SK-N-SH treated with all-trans-retinoic acid at 6 μM for 48 hours (cell line): Measurements from ENCODE around the gene PALD1.

Source experiments
- ATAC-seq: fragments of 200-7000 bp; cut with Tn5 transposase; 3 replicates; pipeline ENCODE4 v1.9.1; 2020; ENCODE audit warnings: mild to moderate bottlenecking, moderate library complexity
- ARNTL ChIP-seq: fragments of 450-650 bp; formaldehyde crosslinking; IDR thresholded peaks from 2 replicates; pipeline ENCODE4 v1.5.0; 2020; ENCODE audit warnings: low read depth, mild to moderate bottlenecking, moderate library complexity, borderline replicate concordance
- BACH2 ChIP-seq: fragments of 250-450 bp; sonication (Bioruptor Pico); IDR thresholded peaks from 2 replicates; pipeline ENCODE4 v1.9.0; 2021; ENCODE audit warnings: mild to moderate bottlenecking, borderline replicate concordance
- CSDC2 ChIP-seq: fragments of 250-450 bp; sonication (Bioruptor Pico); IDR thresholded peaks from 2 replicates; pipeline ENCODE4 v1.5.0; 2020; ENCODE audit warnings: mild to moderate bottlenecking, moderate library complexity
- ESRRG ChIP-seq: fragments of 250-450 bp; sonication (Bioruptor Pico); IDR thresholded peaks from 2 replicates; pipeline ENCODE4 v1.6.1; 2021; ENCODE audit warnings: mild to moderate bottlenecking
- GLIS3 ChIP-seq: fragments of 250-450 bp; sonication (Bioruptor Pico); IDR thresholded peaks from 2 replicates; pipeline ENCODE4 v1.5.0; 2020; ENCODE audit warnings: mild to moderate bottlenecking, moderate library complexity
- ISL1 ChIP-seq: fragments of 250-450 bp; sonication (Bioruptor Pico); IDR thresholded peaks from 2 replicates; pipeline ENCODE4 v2.1.2; 2022; ENCODE audit warnings: mild to moderate bottlenecking, moderate library complexity
- OSR1 ChIP-seq: fragments of 250-450 bp; sonication (Bioruptor Pico); IDR thresholded peaks from 2 replicates; pipeline ENCODE4 v1.8.0; 2022; ENCODE audit warnings: moderate library complexity, mild to moderate bottlenecking, inconsistent platforms
- PATZ1 ChIP-seq: fragments of 250-450 bp; sonication (Bioruptor Pico); IDR thresholded peaks from 2 replicates; pipeline ENCODE4 v1.8.0; 2020; ENCODE audit warnings: mild to moderate bottlenecking, moderate library complexity, borderline replicate concordance
- RARB ChIP-seq: fragments of 250-450 bp; sonication (Bioruptor Pico); IDR thresholded peaks from 2 replicates; pipeline ENCODE4 v1.8.0; 2021; ENCODE audit warnings: mild to moderate bottlenecking, moderate library complexity
- SNAI2 ChIP-seq: fragments of 250-450 bp; sonication (Bioruptor Pico); IDR thresholded peaks from 2 replicates; pipeline ENCODE4 v1.5.0; 2020; ENCODE audit warnings: mild to moderate bottlenecking, moderate library complexity
- TCF4 ChIP-seq: fragments of 250-450 bp; sonication (Bioruptor Pico); IDR thresholded peaks from 2 replicates; pipeline ENCODE4 v1.8.0; 2021; ENCODE audit warnings: mild to moderate bottlenecking, moderate library complexity, borderline replicate concordance
- TOX ChIP-seq: fragments of 250-450 bp; sonication (Bioruptor Pico); IDR thresholded peaks from 2 replicates; pipeline ENCODE4 v1.8.0; 2021; ENCODE audit warnings: mild to moderate bottlenecking, moderate library complexity, borderline replicate concordance
- TSHZ2 ChIP-seq: fragments of 250-450 bp; sonication (Bioruptor Pico); IDR thresholded peaks from 2 replicates; pipeline ENCODE4 v1.5.0; 2020; ENCODE audit warnings: mild to moderate bottlenecking, moderate library complexity
- ZC3H10 ChIP-seq: fragments of 250-450 bp; sonication (Bioruptor Pico); IDR thresholded peaks from 2 replicates; pipeline ENCODE4 v1.5.1; 2021; ENCODE audit warnings: mild to moderate bottlenecking, moderate library complexity
- ZFP3 ChIP-seq: fragments of 250-450 bp; sonication (Bioruptor Pico); IDR thresholded peaks from 2 replicates; pipeline ENCODE4 v1.5.0; 2020; ENCODE audit warnings: mild to moderate bottlenecking, moderate library complexity
- ZFP30 ChIP-seq: fragments of 450-650 bp; formaldehyde crosslinking; IDR thresholded peaks from 2 replicates; pipeline ENCODE4 v1.5.0; 2022; ENCODE audit warnings: mild to moderate bottlenecking, moderate library complexity
- ZNF565 ChIP-seq: fragments of 450-650 bp; formaldehyde crosslinking; conservative IDR thresholded peaks from 2 replicates; pipeline ENCODE4 v1.5.0; 2020; ENCODE audit warnings: low read depth, mild to moderate bottlenecking, moderate library complexity
- ZNF70 ChIP-seq: fragments of 450-650 bp; formaldehyde crosslinking; IDR thresholded peaks from 2 replicates; pipeline ENCODE4 v1.5.0; 2020; ENCODE audit warnings: mild to moderate bottlenecking, moderate library complexity
- TF ChIP-seq, protein P1 (sequence below): fragments of 250-450 bp; sonication (Bioruptor Pico); IDR thresholded peaks from 2 replicates; pipeline ENCODE4 v1.5.1; 2021; ENCODE audit warnings: mild to moderate bottlenecking, moderate library complexity
- TF ChIP-seq, protein P2 (sequence below): fragments of 250-450 bp; sonication (Bioruptor Pico); IDR thresholded peaks from 2 replicates; pipeline ENCODE4 v1.8.0; 2021; ENCODE audit warnings: low read depth, mild to moderate bottlenecking, moderate library complexity, borderline replicate concordance
- TF ChIP-seq, protein P3 (sequence below): fragments of 250-450 bp; sonication (Bioruptor Pico); IDR thresholded peaks from 2 replicates; pipeline ENCODE4 v1.5.1; 2020; ENCODE audit warnings: low read depth, mild to moderate bottlenecking, moderate library complexity

The PALD1 gene

DNA sequence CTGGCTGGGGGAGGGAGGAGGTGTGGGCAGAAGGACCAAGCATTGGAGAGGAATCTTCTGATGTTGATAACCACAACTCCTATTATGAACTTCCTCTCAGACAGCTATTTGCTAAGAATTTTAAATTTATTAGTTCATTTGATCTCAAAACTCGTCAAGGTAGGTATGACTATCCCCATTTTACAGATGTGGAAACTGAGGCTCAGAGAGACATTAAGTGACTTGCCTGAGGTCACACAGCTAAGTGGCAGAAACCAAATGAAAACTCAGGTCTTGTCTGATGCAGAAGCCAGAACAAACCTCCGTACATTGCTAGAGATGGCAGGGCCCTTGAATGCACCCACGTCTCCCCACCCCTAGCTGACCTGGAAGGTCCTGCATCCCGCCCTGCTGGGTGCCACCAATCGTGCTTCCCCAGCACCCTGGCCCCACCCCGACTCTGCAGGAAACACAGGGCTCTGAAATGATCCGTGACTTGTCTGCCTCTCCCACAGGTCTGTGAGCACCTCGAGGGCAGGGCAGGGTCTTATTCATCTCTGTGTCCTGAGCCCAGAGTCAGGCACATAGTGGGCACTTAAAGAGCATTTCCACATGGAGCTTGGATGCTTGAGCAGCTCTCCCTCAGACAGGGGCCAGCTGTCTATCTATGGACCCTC lies 5.6 kb upstream of the PALD1 start:
- TF ChIP-seq ZNF70 (CRISPR knock-in tag) (no peak), RARB (no peak), ESRRG (CRISPR knock-in tag) (no peak), ZC3H10 (no peak), PATZ1 (CRISPR knock-in tag) (no peak), ISL1 (CRISPR knock-in tag) (no peak), TSHZ2 (CRISPR knock-in tag) (no peak), CSDC2 (no peak), GLIS3 (no peak), BACH2 (no peak), TOX (CRISPR knock-in tag) (no peak), ZNF565 (CRISPR knock-in tag) (no peak), ZFP30 (CRISPR knock-in tag) (no peak), ZFP3 (no peak), ARNTL (CRISPR knock-in tag) (no peak)
- TF ChIP-seq, protein P1, sequence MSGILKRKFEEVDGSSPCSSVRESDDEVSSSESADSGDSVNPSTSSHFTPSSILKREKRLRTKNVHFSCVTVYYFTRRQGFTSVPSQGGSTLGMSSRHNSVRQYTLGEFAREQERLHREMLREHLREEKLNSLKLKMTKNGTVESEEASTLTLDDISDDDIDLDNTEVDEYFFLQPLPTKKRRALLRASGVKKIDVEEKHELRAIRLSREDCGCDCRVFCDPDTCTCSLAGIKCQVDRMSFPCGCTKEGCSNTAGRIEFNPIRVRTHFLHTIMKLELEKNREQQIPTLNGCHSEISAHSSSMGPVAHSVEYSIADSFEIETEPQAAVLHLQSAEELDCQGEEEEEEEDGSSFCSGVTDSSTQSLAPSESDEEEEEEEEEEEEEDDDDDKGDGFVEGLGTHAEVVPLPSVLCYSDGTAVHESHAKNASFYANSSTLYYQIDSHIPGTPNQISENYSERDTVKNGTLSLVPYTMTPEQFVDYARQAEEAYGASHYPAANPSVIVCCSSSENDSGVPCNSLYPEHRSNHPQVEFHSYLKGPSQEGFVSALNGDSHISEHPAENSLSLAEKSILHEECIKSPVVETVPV: no peak
- TF ChIP-seq, protein P2, sequence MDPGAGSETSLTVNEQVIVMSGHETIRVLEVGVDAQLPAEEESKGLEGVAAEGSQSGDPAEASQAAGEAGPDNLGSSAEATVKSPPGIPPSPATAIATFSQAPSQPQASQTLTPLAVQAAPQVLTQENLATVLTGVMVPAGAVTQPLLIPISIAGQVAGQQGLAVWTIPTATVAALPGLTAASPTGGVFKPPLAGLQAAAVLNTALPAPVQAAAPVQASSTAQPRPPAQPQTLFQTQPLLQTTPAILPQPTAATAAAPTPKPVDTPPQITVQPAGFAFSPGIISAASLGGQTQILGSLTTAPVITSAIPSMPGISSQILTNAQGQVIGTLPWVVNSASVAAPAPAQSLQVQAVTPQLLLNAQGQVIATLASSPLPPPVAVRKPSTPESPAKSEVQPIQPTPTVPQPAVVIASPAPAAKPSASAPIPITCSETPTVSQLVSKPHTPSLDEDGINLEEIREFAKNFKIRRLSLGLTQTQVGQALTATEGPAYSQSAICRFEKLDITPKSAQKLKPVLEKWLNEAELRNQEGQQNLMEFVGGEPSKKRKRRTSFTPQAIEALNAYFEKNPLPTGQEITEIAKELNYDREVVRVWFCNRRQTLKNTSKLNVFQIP: no peak
- TF ChIP-seq, protein P3, sequence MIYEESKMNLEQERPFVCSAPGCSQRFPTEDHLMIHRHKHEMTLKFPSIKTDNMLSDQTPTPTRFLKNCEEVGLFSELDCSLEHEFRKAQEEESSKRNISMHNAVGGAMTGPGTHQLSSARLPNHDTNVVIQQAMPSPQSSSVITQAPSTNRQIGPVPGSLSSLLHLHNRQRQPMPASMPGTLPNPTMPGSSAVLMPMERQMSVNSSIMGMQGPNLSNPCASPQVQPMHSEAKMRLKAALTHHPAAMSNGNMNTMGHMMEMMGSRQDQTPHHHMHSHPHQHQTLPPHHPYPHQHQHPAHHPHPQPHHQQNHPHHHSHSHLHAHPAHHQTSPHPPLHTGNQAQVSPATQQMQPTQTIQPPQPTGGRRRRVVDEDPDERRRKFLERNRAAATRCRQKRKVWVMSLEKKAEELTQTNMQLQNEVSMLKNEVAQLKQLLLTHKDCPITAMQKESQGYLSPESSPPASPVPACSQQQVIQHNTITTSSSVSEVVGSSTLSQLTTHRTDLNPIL (CRISPR knock-in tag): no peak
- TF ChIP-seq, all 23 proteins: peak for 0
- ATAC-seq: no peak

DNA sequence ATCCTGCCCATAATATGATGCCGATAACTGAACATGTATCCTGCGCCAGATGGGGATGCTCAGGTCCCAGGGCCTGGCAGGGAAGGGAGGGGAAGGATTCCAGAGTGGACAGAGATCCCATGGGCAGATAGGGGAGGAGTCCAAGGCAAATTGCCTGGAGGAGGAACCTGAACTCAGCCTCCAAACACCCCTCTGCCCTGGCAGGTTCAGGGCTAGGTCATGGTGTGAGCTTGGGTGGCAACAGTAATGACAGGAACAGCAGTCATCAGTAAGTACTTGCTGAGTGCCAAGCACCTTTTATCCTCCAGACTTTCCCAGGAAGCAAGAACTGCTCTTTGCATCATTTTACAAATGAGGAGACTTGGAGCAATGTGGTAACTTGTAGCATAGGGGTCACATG lies 3.8 kb upstream of the PALD1 start:
- no peak for ATAC-seq
- TF ChIP-seq SNAI2 (CRISPR knock-in tag) (no peak), ZC3H10 (no peak), PATZ1 (CRISPR knock-in tag) (no peak), TSHZ2 (CRISPR knock-in tag) (no peak), TCF4 (CRISPR knock-in tag) (no peak), ISL1 (CRISPR knock-in tag) (no peak), ZNF70 (CRISPR knock-in tag) (no peak), BACH2 (no peak), ESRRG (CRISPR knock-in tag) (no peak), ZFP3 (no peak), OSR1 (CRISPR knock-in tag) (no peak)
- TF ChIP-seq, protein P1: no peak
- TF ChIP-seq, protein P3 (CRISPR knock-in tag): no peak
